ENCODE measurements around the gene ADCY6. TPM values are rescaled to one million over a fixed set of nuclear protein-coding genes. Genes with fewer than 3 reads are reported as not detected.
A peak's percentile ranks its signal among the peaks of the same experiment; 100 is the strongest.

ADCY6 gene
- total RNA-seq, 1 donor from 2014 or later = 57.0 TPM

GRCh38 chr12:48817873-48818830, 29.3 kb upstream of the ADCY6 start, which contains the start of gene CACNB3:
Gene CACNB3 (plus strand): TSS chr12:48818496. CDS start chr12:48818930, 434 bp downstream.
- peak; percentile 31 for ATAC-seq
- DNase-seq = peak; percentile 82
- intact Hi-C loops (cut with micrococcal nuclease) = no loop called here

GRCh38 chr12:48816143-48816854, 27.4 kb upstream of the ADCY6 start:
- ATAC-seq (no peak), DNase-seq (no peak)
- intact Hi-C loops (cut with micrococcal nuclease) = no loop called here

- DNase-seq = peak; percentile 84
- ATAC-seq = peak; percentile 86
- intact Hi-C loops (cut with micrococcal nuclease) = no loop called here
Observed at GRCh38 chr12:48815126-48816110, 26.5 kb upstream of the ADCY6 start.

GRCh38 chr12:48814262-48815125, 25.6 kb upstream of the ADCY6 start:
- intact Hi-C loops (cut with micrococcal nuclease) = no loop called here

GRCh38 chr12:48813465-48814261, 24.8 kb upstream of the ADCY6 start:
- ATAC-seq = no peak
- DNase-seq = no peak
- intact Hi-C loops (cut with micrococcal nuclease) = no loop called here

More at GRCh38 chr12:48814262-48815125, 25.6 kb upstream of the ADCY6 start:
- DNase-seq = peak; percentile 94
- peak; percentile 89 for ATAC-seq

GRCh38 chr12:48812389-48812788, 23.5 kb upstream of the ADCY6 start:
- DNase-seq = no peak
- ATAC-seq = no peak
- intact Hi-C loops (cut with micrococcal nuclease) = no loop called here

- no peak for DNase-seq
- no peak for ATAC-seq
- intact Hi-C loops (cut with micrococcal nuclease) = no loop called here
Observed at GRCh38 chr12:48811437-48812090, 22.7 kb upstream of the ADCY6 start.

GRCh38 chr12:48810903-48811431, 22.1 kb upstream of the ADCY6 start:
- DNase-seq = no peak
- intact Hi-C loops (cut with micrococcal nuclease) = no loop called here
- ATAC-seq = no peak

- intact Hi-C loops (cut with micrococcal nuclease) = no loop called here
- ATAC-seq (no peak), DNase-seq (no peak)
Observed at GRCh38 chr12:48807981-48808380, 19.1 kb upstream of the ADCY6 start.

GRCh38 chr12:48803675-48804074, 14.8 kb upstream of the ADCY6 start:
- intact Hi-C loops (cut with micrococcal nuclease) = no loop called here
- ATAC-seq (no peak), DNase-seq (no peak)

- intact Hi-C loops (cut with micrococcal nuclease) = no loop called here
- DNase-seq (no peak), ATAC-seq (no peak)
Observed at GRCh38 chr12:48800971-48801370, 12.1 kb upstream of the ADCY6 start.

- DNase-seq = no peak
- intact Hi-C loops (cut with micrococcal nuclease) = no loop called here
- no peak for ATAC-seq
Observed at GRCh38 chr12:48800457-48800856, 11.6 kb upstream of the ADCY6 start.

- DNase-seq = no peak
- ATAC-seq = no peak
- intact Hi-C loops (cut with micrococcal nuclease) = no loop called here
Observed at GRCh38 chr12:48796976-48797375, 8.1 kb upstream of the ADCY6 start.

- ATAC-seq (peak; percentile 92), DNase-seq (peak; percentile 47)
- intact Hi-C loops (cut with micrococcal nuclease) = loop anchor here (2.0 kb wide), 1 partner anchor 43 kb away; no protein-coding TSS in a partner anchor
Observed at GRCh38 chr12:48795550-48796455, 6.9 kb upstream of the ADCY6 start.

- DNase-seq = no peak
- intact Hi-C loops (cut with micrococcal nuclease) = loop anchor here (2.0 kb wide), 1 partner anchor 42 kb away; no protein-coding TSS in a partner anchor
Observed at GRCh38 chr12:48794870-48795269, 6.0 kb upstream of the ADCY6 start.

More at GRCh38 chr12:48794870-48795269, 6.0 kb upstream of the ADCY6 start:
- no peak for ATAC-seq

Measured in left ventricle myocardium superior (tissue), 1 donor.